HG03066 (cell line): ENCODE results near the gene UXS1.

Source experiments
- ATAC-seq: cut with Tn5 transposase; IDR thresholded peaks from one replicate; pipeline ENCODE4 v1.9.1; 2021; ENCODE audit warnings: low read depth; ENCODE audit not compliant: unreplicated experiment

Gene UXS1

GRCh38 chr2:106189764-106190468 is 4.2 kb downstream of the UXS1 start:
- ATAC-seq, result no peak

- ATAC-seq, result no peak
Measured at GRCh38 chr2:106189325-106189724, 4.8 kb downstream of the UXS1 start.

GRCh38 chr2:106187273-106187891 is 6.7 kb downstream of the UXS1 start:
- ATAC-seq, result no peak

- ATAC-seq, result no peak
Measured at GRCh38 chr2:106185475-106186184, 8.5 kb downstream of the UXS1 start.

- no peak for ATAC-seq
Measured at GRCh38 chr2:106184857-106185256, 9.2 kb downstream of the UXS1 start.

- ATAC-seq, result no peak
Measured at GRCh38 chr2:106184394-106184793, 9.7 kb downstream of the UXS1 start.

GRCh38 chr2:106183101-106183696 is 10.9 kb downstream of the UXS1 start:
- ATAC-seq, result no peak

GRCh38 chr2:106181064-106181463 is 13.0 kb downstream of the UXS1 start:
- no peak for ATAC-seq

- no peak for ATAC-seq
Measured at GRCh38 chr2:106180602-106181001, 13.5 kb downstream of the UXS1 start.

GRCh38 chr2:106178716-106179115 is 15.4 kb downstream of the UXS1 start:
- no peak for ATAC-seq

- no peak for ATAC-seq
Measured at GRCh38 chr2:106177581-106177980, 16.5 kb downstream of the UXS1 start.

- ATAC-seq, result no peak
Measured at GRCh38 chr2:106176446-106177099, 17.5 kb downstream of the UXS1 start.

- no peak for ATAC-seq
Measured at GRCh38 chr2:106175086-106175850, 18.8 kb downstream of the UXS1 start.

- ATAC-seq, result no peak
Measured at GRCh38 chr2:106174056-106174455, 20.0 kb downstream of the UXS1 start.

GRCh38 chr2:106172649-106173048 is 21.5 kb downstream of the UXS1 start:
- no peak for ATAC-seq

- ATAC-seq, result no peak
Measured at GRCh38 chr2:106168657-106169056, 25.4 kb downstream of the UXS1 start.

- ATAC-seq, result no peak
Measured at GRCh38 chr2:106167067-106167466, 27.0 kb downstream of the UXS1 start.

GRCh38 chr2:106165561-106165960 is 28.5 kb downstream of the UXS1 start:
- ATAC-seq, result no peak

GRCh38 chr2:106165029-106165428 is 29.1 kb downstream of the UXS1 start:
- ATAC-seq, result no peak

GRCh38 chr2:106163948-106164545 is 30.1 kb downstream of the UXS1 start:
- ATAC-seq, result no peak
